Tibial nerve (tissue), 4 donors: ENCODE results near the gene CTNND1. TPM values are rescaled to one million over a fixed set of nuclear protein-coding genes. Genes with fewer than 3 reads are reported as not detected.
A peak's percentile ranks its signal among the peaks of the same experiment; 100 is the strongest.

ENCODE experiments used
- DNase-seq, 2 donors: peaks; one replicate each; pipeline ENCODE4 v3.0.0-alpha.2; 2019; ENCODE audit warnings: low spot score in 2 of 2
- H3K27ac ChIP-seq, 4 donors: fragments of 200-600 bp; sonication (generic) in 3 of 4; one replicate each; pipeline ENCODE4 v1.5.1; 2017 to 2019; ENCODE audit warnings: mild to moderate bottlenecking in 1 of 4
- H3K27me3 ChIP-seq, 2 donors: fragments of 200-600 bp; sonication (generic) in 1 of 2; one replicate each; pipeline versions ENCODE4 v1.5.1 to v1.6.0; 2017 to 2019
- H3K36me3 ChIP-seq, 3 donors: fragments of 200-600 bp; sonication (generic); one replicate each; pipeline ENCODE4 v1.5.1; 2018 to 2019
- H3K4me1 ChIP-seq, 4 donors: fragments of 200-600 bp; sonication (generic) in 3 of 4; one replicate each; pipeline ENCODE4 v1.5.1; 2017 to 2019
- H3K4me3 ChIP-seq, 4 donors: fragments of 200-600 bp; sonication (generic) in 3 of 4; one replicate each; pipeline ENCODE4 v1.5.1; 2017 to 2019; ENCODE audit warnings: mild to moderate bottlenecking in 1 of 4, moderate library complexity in 1 of 4
- H3K9me3 ChIP-seq, 4 donors: fragments of 200-600 bp; sonication (generic) in 3 of 4; one replicate each; pipeline ENCODE4 v1.5.1; 2017 to 2019
- EP300 ChIP-seq, 2 donors: sonication (generic); formaldehyde crosslinking; IDR thresholded peaks; one replicate each; pipeline ENCODE4 v1.6.1; 2017; ENCODE audit warnings: antibody characterized with exemption in 2 of 2, mild to moderate bottlenecking in 1 of 2
- POLR2A ChIP-seq, 2 donors: fragments of 450-650 bp; IDR thresholded peaks; one replicate each; pipeline ENCODE4 v1.6.1; 2017; ENCODE audit warnings: antibody characterized with exemption in 2 of 2, mild to moderate bottlenecking in 2 of 2, moderate library complexity in 2 of 2
- WGBS, 2 donors: methylation state at CpG; one replicate each; pipeline ENCODE4 v1.1.5; 2018; 5-methylcytosine and 5-hydroxymethylcytosine counted together
- total RNA-seq, 4 donors: library from RNA; depleted of rRNA; stranded (reverse); fragments of >200 nt; gene quantifications; one replicate each; pipeline ENCODE4 v1.1.0, GENCODE V29; 2016
- TF ChIP-seq, protein P1 (sequence below), 5 experiments: fragments of 200-600 bp in 3 of 5; fragments of 450-650 bp in 2 of 5; sonication (generic) in 3 of 5; IDR thresholded peaks; one replicate each; pipeline ENCODE4 v1.5.1; 2016 to 2019; ENCODE audit warnings: antibody characterized with exemption in 5 of 5, mild to moderate bottlenecking in 3 of 5, moderate library complexity in 2 of 5

CTNND1 gene
- total RNA-seq, 4 donors from 2014 or later, result 104 to 128 (median 124) TPM

DNA sequence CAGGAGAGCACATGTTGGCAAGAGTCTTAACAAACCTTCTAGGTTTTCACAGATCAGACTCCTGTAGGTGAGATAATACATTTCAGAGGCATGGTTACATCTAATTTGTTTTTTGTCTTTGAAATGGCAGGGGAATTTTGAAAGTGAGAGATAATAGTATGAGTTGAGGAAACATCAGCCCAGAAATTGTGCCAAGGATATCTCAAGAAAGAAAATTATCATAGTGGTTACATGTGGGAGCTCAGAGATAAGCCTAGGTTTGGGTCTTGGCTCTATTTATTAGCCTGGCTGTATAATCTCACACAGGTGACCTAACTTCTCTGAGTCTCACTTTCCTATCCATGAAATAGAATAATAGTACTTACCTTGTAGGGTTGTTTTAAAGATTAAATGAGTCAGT, 10.4 kb upstream of the CTNND1 start:
- no peaks in the 10 kb centered on the region for H3K27me3 ChIP-seq
- no peak overlapping the region for H3K4me3 ChIP-seq
- no peak for TF ChIP-seq POLR2A (IDR thresholded peaks at IDR 0.05)
- no peak for TF ChIP-seq EP300 (IDR thresholded peaks at IDR 0.05)
- TF ChIP-seq, protein P1, sequence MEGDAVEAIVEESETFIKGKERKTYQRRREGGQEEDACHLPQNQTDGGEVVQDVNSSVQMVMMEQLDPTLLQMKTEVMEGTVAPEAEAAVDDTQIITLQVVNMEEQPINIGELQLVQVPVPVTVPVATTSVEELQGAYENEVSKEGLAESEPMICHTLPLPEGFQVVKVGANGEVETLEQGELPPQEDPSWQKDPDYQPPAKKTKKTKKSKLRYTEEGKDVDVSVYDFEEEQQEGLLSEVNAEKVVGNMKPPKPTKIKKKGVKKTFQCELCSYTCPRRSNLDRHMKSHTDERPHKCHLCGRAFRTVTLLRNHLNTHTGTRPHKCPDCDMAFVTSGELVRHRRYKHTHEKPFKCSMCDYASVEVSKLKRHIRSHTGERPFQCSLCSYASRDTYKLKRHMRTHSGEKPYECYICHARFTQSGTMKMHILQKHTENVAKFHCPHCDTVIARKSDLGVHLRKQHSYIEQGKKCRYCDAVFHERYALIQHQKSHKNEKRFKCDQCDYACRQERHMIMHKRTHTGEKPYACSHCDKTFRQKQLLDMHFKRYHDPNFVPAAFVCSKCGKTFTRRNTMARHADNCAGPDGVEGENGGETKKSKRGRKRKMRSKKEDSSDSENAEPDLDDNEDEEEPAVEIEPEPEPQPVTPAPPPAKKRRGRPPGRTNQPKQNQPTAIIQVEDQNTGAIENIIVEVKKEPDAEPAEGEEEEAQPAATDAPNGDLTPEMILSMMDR (IDR thresholded peaks at IDR 0.05), result no peak
- H3K27ac ChIP-seq, result no peak overlapping the region
- peaks cover 0 to 43% (median 0%) of the 10 kb centered on the region in 3 donors for H3K36me3 ChIP-seq
- no peak for DNase-seq
- H3K9me3 ChIP-seq, result no peaks in the 10 kb centered on the region
- peaks cover 0 to 8% (median 0%) of the 10 kb centered on the region in 4 donors for H3K4me1 ChIP-seq

DNA sequence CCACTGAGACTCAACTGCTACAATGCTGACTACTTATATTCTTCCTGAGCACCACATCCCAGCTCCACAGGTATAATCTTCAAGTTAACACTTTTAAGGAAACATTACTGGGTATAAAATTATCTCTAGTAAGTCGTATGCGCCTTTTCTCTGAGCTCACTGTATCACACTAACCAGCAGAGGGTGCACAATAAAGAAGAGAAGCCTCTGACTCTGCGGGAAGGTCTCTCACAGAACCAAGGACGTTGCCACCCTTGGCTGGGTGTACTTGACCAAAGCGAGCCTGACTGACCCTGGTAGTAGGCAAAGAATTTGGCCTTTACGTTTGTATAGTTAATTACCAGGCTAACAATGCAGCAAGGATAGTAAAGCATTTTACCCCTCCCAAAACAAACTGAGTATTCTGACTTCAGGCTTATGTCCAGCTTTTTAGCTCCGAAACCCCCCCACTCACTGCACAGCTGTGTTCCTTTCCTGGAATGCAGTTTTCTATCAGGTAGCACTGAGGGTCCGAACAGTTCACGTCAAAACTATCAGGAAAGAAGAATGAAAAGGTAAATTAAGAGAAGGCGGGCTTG, 9.8 kb upstream of the CTNND1 start, which contains the start of gene BTBD18:
Gene BTBD18 (minus strand): TSS at position 144 of the 578 bp plus-strand sequence. CDS start 631 bp downstream, outside the sequence.
- Histone ChIP-seq H3K36me3 (peaks cover 0 to 37% (median 0%) of the 10 kb centered on the region in 3 donors), H3K27me3 (no peaks in the 10 kb centered on the region), H3K4me3 (no peak within 1 kb of the TSS), H3K27ac (peak within 1 kb of the TSS in 1 of 4 donors; percentile 20), H3K4me1 (peaks cover 0 to 9% (median 0%) of the 10 kb centered on the region in 4 donors), H3K9me3 (no peaks in the 10 kb centered on the region)
- 46 to 50% methylated on average over 10 of the region's 10 CpGs for WGBS, 2 donors
- no peak for DNase-seq
- no peak for TF ChIP-seq EP300 (IDR thresholded peaks at IDR 0.05)
- TF ChIP-seq, protein P1 (IDR thresholded peaks at IDR 0.05), result peak; percentile 18 to 52 (median 27)

DNA sequence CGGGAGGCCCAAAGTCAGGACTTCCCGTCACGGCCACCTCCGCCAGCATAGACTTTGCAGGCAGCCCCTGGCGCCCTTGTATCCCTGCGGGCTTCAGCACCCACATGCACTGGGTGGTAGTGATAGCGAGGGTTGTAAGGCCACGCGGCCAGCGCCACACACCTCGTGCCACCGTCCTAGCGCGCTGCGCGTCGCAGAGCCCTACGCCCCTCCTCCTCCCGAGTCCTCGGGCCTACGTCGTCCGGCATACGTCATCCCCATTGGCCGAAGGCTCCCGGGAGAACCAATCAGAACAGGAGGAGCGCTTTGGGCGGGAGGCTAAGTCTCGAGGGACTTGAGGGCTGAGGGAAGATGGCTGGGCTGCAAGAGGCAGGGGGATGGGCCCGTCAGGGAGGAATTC, 8.6 kb upstream of the CTNND1 start:
- H3K27ac ChIP-seq, result no peak overlapping the region
- no peaks in the 10 kb centered on the region for H3K9me3 ChIP-seq
- peaks cover 0 to 26% (median 0%) of the 10 kb centered on the region in 3 donors for H3K36me3 ChIP-seq
- TF ChIP-seq, protein P1 (IDR thresholded peaks at IDR 0.05), result no peak
- TF ChIP-seq POLR2A (IDR thresholded peaks at IDR 0.05) (no peak), EP300 (IDR thresholded peaks at IDR 0.05) (no peak)
- H3K4me3 ChIP-seq, result no peak overlapping the region
- peaks cover 0 to 16% (median 0%) of the 10 kb centered on the region in 4 donors for H3K4me1 ChIP-seq
- H3K27me3 ChIP-seq, result no peaks in the 10 kb centered on the region
- 96 to 98% methylated on average over 30 of the region's 30 CpGs for WGBS, 2 donors
- no peak for DNase-seq

DNA sequence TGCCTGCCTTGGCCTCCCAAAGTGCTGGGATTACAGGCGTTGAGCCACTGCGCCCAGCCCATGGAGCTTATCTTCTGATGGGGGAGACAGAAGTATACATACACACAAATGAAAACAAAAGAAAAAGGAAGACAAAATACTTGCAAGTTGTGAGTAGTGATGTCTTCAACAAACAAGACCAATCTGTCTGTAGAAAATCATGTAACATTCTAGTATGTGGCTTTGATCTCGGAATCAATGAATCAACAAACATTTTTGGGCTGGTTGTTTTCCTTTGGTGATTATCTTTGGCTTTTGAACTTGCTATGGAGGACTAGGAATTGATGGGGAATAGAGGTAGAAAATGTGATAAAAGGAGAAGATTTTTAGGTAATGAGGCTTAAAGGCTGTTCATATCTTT, 3.4 kb upstream of the CTNND1 start:
- Histone ChIP-seq H3K27ac (no peak overlapping the region), H3K4me1 (peaks cover 0 to 8% (median 0%) of the 10 kb centered on the region in 4 donors), H3K27me3 (no peaks in the 10 kb centered on the region), H3K36me3 (peaks cover 0 to under 1% (median 0%) of the 10 kb centered on the region in 3 donors), H3K9me3 (no peaks in the 10 kb centered on the region), H3K4me3 (no peak overlapping the region)
- DNase-seq, result no peak
- TF ChIP-seq EP300 (IDR thresholded peaks at IDR 0.05) (no peak), POLR2A (IDR thresholded peaks at IDR 0.05) (no peak)
- TF ChIP-seq, protein P1 (IDR thresholded peaks at IDR 0.05), result no peak
- WGBS, 2 donors, result 92 to 94% methylated on average over 3 of the region's 3 CpGs

DNA sequence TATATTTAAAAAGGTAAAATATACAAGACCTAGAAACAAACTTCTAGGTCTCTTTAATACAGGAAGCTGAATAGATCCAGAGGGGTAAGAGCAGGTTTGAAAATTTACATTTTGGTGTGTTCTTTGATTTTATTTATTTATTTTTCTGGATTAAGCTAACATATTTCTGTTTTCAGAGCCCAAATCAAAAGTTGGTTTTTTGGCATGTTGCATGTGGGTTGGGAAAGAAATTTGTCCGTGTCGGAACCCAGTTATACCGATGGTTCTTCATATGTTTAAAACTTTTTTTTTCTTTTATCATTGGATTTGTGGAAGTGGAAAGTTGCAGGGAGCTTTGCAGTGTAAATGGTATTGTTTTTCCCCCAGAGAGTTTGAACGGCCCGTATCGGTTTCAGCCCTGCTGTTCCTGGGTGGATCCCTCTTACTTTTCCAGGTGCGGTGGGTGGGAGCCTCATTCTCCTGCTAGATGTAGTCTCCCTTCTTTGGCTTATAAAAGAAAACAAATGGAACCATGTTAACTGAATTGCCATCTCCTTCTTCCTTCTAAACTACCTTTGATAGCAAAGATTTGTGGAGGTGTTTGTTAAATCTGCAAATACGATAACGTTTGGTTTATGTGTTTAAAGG, 746 bp downstream of the CTNND1 start:
- DNase-seq, result no peak
- TF ChIP-seq POLR2A (IDR thresholded peaks at IDR 0.05), result no peak
- TF ChIP-seq, protein P1 (IDR thresholded peaks at IDR 0.05), result no peak
- 1 to 2% methylated on average over 9 of the region's 9 CpGs for WGBS, 2 donors
- Histone ChIP-seq H3K36me3 (no peaks in the 10 kb centered on the region), H3K4me1 (peaks cover 0 to 35% (median 29%) of the 10 kb centered on the region in 4 donors), H3K27me3 (no peaks in the 10 kb centered on the region), H3K4me3 (peak overlapping the region; percentile 48 to 65 (median 60)), H3K27ac (peak overlapping the region; percentile 83 to 97 (median 92)), H3K9me3 (no peaks in the 10 kb centered on the region)
